Stimulated activated CD8-positive, alpha-beta memory T cell treated with anti-CD3 and anti-CD28 coated beads, Interleukin-12 subunit alpha, Interleukin-12 subunit beta, amount 100 ng/mL, for 4 hours (primary cell): ENCODE results near the gene INSR.
"Not testable (repeated sequence)": the region's sequence is repeated elsewhere in the genome, so short reads cannot be mapped to it uniquely, and the experiment has no call there.

ENCODE experiments used
- DNase-seq: peaks from one replicate; pipeline ENCODE4 v3.0.0-alpha.2; 2020; ENCODE audit warnings: low read depth

The INSR gene

DNA sequence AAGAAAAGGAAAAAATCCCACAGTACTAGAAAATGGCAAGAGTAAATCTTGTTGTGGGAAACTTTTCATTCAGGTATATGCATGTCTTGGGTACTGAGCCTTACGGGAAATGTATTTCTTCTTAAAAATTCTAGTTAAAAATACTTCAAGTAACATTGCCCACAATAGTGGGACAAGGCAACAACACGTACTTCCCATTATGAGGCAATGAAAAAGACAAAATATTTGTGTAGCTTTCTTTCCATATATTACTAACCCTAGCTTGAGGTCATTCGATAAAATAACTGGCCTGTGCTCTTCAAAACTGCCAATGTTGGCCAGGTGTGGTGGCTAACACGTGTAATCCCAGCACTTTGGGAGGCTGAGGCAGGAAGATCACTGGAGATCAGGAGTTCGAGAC is 99.2 kb downstream of the INSR start:
- DNase-seq = no peak

DNA sequence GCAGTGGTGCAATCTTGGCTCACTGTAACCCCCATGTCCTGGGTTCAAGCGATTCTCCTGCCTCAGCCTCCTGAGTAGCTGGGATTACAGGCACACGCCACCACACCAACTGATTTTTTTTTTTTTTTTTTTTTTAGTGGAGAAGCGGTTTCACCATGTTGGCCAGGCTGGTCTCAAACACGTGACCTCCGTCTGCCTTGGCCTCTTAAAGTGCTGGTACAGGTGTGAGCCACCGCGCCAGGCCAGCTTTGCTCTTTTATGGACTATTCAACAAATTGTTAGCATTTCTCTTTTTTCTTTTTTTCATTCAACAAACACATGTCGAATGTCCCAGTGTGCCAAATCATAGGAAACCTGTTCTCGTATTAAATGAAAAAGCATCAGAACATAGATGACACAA is 99.6 kb downstream of the INSR start:
- no peak for DNase-seq

DNA sequence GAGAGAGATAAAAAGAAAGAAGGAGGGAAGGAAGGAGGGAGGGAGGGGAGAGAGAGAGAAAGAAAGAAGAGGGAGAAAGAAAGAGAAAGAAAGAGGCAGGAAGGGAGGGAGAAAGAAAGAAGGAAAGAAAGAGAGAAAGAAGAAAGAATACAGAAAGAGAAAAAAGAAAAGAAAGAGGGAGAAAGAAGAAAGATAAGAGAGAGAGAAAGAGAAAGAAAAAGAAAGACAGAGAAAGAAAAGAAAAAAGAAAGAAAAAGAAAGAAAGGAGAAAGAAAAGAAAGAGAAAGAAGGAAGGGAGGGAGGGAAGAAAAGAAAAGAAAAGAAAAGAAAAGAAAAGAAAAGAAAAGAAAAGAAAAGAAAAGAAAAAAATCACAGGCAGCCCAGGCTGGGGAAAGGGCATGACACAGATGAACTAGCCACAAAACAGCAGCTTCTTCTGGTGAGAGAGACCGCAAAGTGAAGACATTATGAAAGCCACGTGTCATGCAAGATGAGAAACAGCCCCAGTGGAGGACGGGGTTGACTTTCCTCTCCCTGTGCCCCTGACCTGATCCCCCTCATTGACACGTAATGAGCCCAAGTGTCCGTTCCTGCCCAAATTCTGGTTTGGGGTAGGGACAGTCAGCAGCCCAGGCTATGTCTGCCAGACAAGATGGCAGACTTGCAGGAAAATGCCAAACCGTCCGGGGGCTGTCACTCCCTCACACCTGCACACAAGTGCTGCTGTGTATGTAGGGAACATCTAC is 102.1 kb downstream of the INSR start:
- peak; percentile 11 for DNase-seq

DNA sequence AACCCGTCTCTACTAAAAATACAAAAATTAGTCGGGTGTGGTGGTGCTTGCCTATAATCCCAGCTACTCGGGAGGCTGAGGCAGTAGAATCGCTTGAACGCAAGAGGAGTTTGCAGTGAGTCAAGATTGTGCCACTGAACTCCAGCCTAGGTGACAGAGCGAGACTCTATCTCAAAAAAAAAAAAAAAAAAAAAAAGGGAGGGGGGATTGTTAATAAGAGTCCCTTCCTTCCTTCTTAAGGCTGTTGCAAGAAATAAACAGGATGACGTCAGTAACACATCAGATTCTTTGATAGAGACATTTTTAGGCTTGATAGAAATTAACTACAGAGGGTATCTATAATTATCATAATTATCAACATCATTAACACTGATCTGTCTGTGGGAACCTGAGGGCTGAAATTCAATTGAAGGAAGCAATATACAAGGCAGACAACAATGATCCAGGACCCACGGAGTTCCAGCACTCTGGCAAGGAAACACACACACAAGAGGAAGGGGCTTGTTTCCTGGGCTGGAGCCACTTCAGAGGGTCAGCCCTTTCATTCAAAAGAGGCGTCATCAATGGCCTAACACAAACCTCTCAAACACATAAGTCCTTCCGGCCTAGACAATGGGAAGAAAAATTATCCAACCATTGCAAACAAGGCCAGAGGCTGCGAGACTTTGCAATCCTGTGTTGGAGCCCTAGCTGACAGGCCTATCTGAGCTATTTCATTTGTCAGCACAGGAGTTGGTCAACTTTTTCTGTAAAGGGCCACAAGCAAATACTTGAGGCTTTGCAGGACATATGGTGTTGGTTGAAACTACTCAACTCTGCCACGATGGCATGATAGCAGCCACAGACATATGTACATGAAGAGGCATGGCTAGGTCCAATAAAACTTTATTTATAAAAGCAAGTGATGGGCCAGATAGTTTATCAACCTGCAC is 105.2 kb downstream of the INSR start:
- DNase-seq = no peak

DNA sequence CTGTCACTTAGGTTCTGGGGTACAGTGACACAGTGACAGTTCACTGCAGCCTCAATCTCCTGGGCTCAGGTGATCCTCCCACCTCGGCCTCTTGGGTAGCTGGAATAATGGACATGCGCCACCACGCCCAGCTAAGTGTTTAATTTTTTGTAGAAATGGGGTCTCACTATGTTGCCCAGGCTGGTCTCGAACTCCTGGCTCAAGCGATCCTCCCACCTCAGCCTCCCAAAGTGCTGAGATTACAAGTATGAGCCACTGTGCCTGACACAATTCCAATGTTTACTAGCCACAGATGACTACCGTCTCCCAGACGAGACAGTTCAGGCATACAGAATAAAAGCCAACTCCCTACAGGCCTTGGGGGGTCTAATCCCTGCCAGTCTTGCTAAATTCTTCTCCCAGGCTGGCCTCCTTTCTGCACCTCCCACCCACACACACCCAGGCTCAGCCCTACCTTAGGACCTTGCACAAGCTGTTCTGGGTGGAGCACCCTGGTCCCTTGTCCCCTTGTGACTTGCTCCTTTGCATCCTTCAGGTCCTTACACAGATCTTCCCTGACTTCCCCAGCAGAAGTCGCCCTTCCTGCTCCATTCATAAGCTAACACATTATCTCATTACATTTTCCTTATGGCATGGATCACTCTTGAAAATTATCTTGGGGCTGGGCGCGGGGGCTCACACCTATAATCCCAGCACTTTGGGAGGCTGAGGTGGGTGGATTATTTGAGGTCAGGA is 106.4 kb downstream of the INSR start:
- DNase-seq = no peak

DNA sequence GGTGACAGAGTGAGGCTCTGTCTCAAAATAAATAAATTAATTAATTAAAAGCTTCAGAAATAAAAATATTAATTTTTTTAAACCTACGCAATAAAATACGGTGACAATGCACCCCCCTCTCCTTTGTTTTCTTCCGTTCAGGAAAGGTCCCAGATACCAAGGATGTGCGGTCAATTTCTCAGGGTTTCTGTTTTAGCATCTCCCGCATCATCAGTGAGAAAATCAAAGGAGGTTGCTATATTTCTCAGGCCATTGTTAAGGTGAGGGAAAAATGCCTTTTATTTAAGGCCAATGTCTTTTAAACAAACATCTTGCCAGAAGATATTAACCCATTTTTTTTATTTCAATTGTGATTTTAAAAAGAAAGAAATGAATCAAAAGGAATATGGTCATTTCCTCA is 111.7 kb downstream of the INSR start:
- DNase-seq = no peak

DNA sequence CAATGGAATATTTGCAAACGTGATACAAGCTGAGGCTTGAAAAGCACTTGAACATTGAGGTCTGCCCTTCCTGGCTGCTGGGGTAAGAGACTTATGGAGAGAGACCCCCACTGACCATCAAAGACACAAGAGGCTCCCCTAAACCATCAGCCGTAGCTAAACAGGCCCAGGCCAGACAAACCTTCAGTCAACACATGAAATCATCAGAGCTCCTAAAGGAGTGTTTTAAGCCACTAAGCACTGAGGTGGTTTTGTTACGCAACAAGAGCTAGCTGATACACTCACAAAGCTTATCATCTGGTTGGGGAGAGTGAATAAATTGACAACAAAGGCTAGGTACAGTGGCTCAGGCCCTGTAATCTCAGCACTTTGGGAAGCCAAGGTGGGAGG is 114.3 kb downstream of the INSR start:
- DNase-seq = no peak

DNA sequence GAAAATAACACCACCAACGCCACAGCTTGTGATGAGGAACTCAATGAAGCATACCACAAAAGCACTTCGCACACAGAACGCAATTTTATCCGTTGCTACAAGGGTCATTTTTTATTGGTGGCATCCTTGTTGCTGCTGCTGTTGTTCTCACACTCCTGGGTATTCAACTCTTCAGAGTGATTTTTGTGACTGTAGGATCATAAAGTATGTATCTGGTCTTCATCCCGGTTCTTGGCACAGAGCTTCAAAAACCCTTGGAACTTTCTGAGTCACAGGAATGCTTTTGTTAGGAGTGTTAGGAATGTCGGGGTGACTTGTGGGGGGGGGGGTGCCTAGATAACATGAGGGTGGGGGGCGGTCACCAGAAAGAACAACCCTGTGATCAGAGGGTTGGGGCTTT is 116.3 kb downstream of the INSR start:
- DNase-seq = no peak

DNA sequence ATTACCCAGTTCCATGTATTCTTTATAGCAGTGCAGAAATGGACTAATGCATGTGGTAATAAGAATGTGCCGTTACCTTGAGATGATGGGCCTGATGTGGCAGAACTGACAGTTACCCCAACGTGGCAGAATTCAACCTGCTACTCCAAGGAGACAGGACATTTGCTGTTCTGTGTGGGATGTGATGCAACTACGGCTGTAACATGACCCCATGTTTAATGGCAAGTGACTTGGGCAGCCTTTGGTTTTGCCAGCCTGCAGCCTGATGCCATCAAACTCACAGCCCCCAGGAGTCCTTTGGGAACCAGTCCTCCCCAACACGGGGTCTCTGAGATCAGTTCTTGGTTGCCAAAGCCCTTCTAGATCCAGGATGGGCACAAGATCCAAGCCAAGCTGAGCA is 117.4 kb downstream of the INSR start:
- DNase-seq = no peak

DNA sequence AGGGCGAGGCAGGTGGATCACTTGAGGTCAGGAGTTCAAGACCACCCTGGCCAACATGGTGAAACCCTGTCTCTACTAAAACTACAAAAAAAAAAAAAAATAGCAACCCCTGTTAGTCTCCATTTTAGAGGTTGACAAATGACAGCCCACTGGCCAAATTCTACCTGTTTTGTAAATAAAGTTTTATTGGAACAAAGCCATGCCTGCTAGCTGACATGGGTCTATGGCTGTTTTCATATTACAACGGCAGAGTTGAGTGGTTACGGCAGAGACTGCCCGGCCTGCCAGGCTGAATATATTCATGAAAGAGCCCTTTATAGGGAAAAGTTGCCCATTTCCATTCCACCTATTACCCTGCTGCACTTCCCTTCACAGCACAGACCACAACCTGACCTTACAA is 121.4 kb downstream of the INSR start:
- DNase-seq = no peak

DNA sequence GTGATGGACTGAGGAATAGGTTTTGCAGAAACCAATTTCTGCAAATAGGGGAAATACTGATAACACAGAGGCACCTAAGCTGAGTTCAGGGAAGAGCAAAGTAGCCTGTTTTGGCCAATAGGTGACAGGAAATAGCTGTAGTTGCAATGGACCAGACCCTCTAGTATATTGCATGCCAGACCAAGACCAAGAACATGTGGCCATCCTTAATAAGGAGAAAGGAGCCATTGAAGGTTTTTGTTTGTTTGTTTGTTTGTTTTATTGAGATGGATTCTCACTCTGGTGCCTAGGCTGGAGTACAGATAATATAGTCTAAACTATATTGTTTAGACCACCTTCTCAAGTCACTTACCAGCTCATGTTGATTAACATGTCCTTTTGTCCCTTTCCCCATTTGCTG is 123.2 kb downstream of the INSR start:
- DNase-seq = no peak

DNA sequence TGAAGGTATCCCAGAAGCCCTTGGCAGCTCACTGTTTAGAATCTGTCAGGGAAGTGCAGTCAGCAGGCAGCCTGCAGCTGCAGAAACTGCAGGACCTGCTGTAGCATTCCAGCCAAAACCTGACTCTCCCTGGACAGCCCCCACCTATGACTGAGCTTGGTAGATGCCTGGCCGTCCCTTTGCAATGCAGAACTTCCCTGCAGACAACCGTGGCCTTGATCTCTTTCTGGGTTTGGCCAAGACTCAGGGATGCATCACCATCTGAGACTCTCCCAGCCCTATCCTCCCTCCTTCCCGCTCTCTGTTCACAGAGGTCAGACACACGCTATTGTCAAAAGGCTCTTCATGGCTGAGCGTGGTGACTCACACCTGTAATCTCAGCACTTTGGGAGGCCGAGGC is 125.3 kb downstream of the INSR start:
- no peak for DNase-seq

DNA sequence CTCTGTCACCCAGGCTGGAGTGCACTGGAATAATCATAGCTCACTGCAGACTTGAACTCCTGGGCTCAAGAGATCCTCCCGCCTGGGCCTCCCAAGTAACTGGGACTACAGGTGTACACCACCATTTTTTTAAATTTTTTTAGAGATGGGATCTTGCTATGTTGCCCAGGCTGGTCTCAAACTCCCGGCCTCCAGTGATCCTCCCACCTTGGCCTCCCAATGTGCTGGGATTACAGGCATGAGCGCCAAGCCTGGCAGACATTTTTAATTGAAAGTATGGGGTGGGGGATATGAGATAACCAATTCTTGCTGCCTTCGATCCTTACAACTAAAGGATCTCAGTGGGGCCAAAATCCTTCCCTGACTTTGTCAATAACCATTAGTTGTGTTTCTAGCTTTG is 132.9 kb downstream of the INSR start:
- DNase-seq = no peak

DNA sequence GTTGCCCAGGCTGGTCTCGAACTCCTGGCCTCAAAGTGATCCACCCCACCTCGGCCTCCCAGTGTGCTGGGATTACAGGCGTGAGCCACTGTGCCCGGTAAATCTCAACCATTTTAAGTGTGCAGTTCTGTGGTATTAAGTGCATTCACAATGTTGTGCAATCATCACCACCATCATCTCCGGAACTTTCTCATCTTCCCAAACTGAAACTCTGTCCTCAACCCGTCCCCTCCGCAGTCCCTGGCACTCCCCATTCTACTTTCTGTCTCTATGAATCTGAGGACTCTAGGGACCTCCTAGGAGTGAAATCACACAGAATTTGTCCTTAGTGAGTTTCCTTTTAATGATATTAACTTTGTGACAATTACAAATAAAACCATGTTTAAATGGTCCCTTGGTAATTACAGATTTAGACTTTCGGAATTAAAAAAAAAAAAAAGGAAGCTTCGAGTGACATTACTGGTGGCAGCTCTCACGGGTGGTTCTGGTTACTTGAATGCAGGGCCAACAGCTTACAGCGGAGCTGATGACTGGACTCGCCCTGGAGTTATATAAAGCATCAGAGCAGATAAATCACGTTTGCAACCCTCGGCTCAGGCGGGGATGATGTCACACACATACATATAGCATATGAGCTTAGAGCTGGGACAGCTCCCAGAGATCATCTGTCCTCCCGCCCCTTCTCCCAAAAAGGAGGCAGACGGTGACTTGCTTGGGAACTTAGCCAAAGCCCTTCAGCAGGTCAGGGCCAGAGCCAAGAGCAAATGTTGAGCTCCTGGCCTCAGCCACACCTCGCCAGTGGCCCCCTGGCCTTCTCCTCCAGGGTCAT is 134.9 kb downstream of the INSR start:
- DNase-seq = no peak

DNA sequence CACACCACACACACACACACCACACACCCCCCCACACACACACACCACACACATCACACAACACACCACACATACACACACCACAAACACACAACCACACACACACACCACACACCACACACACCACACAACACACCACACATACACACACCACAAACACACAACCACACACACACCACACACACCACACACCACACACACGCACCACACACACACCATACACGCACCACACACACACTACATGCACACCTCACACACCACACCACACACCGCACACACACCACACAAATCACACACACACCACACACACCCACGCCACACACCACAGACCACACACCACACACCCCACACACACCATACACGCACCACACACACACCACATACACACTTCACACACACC is 141.2 kb downstream of the INSR start:
- no peak for DNase-seq

DNA sequence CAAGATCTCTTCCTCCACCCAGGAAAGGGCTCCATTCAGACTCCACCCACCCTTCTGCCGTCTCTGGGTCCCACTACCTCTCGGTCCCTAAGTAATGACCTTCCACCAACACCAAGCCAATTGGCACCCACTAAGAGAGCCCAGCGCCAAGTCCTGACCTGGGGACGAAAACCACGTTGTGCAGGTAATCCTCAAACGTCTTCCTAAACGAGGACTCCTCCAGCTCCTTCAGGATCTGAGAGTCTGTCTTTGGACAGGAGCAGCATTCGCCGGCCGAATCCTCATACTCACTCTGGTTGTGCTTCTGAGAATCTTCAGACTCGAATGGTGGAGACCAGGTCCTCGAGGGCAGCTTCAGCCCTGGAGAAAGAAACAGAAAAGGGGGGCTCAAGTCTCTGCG is 141.6 kb downstream of the INSR start:
- DNase-seq = no peak

DNA sequence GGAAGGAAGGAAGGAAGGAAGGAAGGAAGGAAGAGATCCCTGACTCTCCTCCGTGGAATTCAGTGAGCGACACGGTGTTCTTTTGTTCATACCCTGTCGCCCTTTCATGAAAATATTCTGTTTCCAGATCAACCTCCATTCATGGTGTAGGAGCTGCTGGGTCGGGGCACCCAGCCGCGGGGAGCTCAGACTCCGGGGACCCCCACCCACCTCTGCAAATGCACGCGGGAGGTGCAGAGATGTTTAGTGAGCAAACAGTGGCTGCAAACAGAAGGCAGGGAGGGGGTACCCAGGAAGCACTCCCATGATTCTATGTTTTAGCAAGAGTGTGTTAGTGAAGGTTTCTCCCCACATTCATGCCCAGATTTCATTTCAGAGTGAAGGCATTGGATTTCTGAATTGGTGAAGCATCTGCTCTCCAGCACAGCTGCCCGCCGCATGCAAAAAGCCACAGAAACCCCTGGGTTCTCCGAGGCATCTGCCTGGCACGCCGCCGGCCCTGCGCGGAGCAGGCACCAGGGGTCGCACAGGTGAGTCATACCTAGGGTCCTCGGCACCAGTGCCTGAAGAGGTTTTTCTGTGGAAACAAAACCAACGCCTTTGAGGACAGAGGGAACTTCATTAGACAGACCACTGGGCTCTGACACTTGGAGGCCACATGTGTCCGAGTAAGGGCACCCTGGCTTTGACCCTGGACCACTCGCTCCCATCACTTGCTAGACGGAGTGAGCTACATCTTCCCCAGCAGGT is 144.1 kb downstream of the INSR start:
- no peak for DNase-seq

DNA sequence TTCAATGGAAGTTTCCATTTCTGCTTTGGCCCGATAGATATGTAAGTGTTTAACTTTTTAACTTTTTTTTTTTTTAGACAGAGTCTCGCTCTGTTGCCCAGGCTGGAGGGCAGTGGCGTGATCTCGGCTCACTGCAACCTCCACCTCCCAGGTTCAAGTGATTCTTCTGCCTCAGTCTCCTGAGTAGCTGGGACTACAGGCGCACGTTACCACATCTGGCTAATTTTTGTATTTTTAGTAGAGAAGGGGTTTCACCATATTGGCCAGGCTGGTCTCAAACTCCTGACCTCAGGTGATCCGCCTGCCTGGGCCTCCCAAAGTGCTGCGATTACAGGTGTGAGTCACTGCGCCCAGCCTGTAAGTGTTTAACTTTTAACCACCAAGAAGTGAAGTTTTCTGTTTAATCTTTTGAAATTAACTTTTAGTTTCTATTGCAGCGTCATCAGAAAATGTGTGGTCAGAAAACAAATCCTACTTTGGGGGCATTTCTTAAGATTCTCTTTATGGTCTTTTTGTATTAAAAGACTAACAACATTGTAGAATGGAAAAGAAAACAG is 147.0 kb downstream of the INSR start:
- DNase-seq = not testable (repeated sequence)

DNA sequence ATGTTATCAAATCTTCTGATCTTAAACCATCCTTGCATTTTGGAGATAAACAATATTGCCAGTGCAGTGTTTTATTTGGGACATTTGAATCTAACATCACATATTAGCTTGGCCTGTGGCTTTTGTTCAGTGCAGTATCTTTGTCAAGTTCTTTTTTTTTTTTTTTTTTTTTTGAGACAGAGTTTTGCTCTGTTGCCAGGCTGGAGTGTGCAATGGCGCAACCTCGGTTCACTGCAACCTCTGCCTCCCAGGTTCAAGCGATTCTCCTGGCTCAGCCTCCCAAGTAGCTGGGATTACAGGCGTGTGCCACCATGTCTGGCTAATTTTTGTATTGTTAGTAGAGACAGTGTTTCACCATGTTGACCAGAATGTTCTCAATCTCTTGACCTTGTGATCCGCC is 148.1 kb downstream of the INSR start:
- not testable (repeated sequence) for DNase-seq

DNA sequence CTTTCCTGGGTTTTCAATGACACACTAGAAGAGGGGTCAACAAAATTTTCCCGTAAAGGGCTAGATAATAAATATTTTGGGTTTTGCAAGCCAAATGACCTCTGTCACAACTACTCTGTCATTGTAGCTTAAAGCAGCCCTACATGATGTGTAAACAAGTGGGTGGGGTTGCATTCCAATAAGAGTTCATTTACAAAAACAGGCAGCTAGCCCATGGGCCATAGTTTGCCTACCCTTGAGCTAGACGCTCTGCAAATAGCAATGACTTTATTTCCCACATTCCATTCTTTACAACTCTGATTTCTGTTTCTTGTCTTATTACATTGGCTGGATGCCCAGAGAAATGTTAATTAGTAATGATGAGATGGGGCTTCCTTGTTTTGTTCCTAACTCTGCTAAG is 148.7 kb downstream of the INSR start:
- no peak for DNase-seq

DNA sequence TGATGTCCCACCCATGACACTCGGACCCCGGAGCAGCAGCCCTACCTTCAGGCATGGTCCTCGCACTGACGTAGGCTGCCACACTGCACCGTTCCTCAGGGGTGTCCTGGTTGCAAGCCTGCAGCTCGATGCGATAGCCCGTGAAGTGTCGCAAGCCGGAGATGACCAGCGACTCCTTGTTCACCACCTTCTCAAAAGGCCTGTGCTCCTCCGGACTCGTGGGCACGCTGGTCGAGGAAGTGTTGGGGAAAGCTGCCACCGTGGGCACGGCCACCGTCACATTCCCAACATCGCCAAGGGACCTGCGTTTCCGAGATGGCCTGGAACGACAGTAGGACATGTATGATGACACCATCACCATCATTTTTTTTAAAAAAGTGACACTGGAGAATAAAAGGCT is 151.4 kb downstream of the INSR start:
- DNase-seq = no peak
